GM12878 (cell line): ENCODE measurements around the gene CLCNKB. TPM values are rescaled to one million over a fixed set of nuclear protein-coding genes. Genes with fewer than 3 reads are reported as not detected.

Experiments
- ATAC-seq: fragments of 200-7000 bp; cut with Tn5 transposase; 3 replicates; pipeline ENCODE4 v1.9.1; 2020; ENCODE audit warnings: mild to moderate bottlenecking, moderate library complexity
- BruUV-seq: library from RNA; stranded (reverse); fragments of 400-500 nt; replicated peaks from 2 replicates; lab custom pipeline; 2021; lab: Mats Ljungman, UMichigan
- CTCF ChIA-PET: fragments of 300-600 bp; sonication (Branson Sonifier 250); formaldehyde crosslinking; extraction: SDS; loops from one replicate; lab custom pipeline; 2021; ENCODE audit warnings: inconsistent platforms; lab: Yijun Ruan, JAX
- POLR2A ChIA-PET: fragments of 350-600 bp; formaldehyde crosslinking; extraction: SDS; loops from one replicate; lab custom pipeline; 2021; ENCODE audit warnings: inconsistent platforms; lab: Charles Lee
- RAD21 ChIA-PET: fragments of 300-600 bp; sonication (Branson Sonifier 250); formaldehyde crosslinking; loops from one replicate; lab custom pipeline; 2023; ENCODE audit warnings: antibody characterized with exemption; ENCODE audit not compliant: unreplicated experiment; lab: Charles Lee
- SMC1A ChIA-PET: fragments of 300-600 bp; sonication (Branson Sonifier 250); formaldehyde crosslinking; loops from one replicate; lab custom pipeline; 2023; ENCODE audit not compliant: unreplicated experiment, uncharacterized antibody; lab: Charles Lee
- DNase-seq: peaks from one replicate; pipeline ENCODE4 v3.0.0-alpha.2; 2011; ENCODE audit warnings: low read depth, low spot score
- FAIRE-seq: peaks from 3 replicates; lab custom pipeline; 2011; peaks lifted over from hg19 to GRCh38; lab: Jason Lieb, UNC
- H2AFZ ChIP-seq: 2 replicates; pipeline ENCODE4 v1.6.0; 2011; ENCODE audit warnings: low read depth, low read length, control low read depth; ENCODE audit not compliant: control insufficient read depth
- H3K27ac ChIP-seq: 2 replicates; pipeline ENCODE4 v1.5.1; 2011; ENCODE audit warnings: control low read depth; ENCODE audit not compliant: control insufficient read depth, insufficient read depth
- H3K27me3 ChIP-seq, 2 experiments: replicated peaks in 1 of 2; 2 replicates each; pipeline versions ENCODE4 v1.6.0 to v1.6.1; 2011; ENCODE audit warnings: low read length in 1 of 2; ENCODE audit not compliant: control insufficient read depth in 2 of 2, insufficient read depth in 2 of 2
- H3K36me3 ChIP-seq, 2 experiments: 2 replicates each; pipeline ENCODE4 v1.5.1; 2011; ENCODE audit warnings: low read length in 1 of 2; ENCODE audit not compliant: control insufficient read depth in 2 of 2, insufficient read depth in 2 of 2
- H3K4me1 ChIP-seq: 2 replicates; pipeline ENCODE4 v1.6.1; 2011; ENCODE audit warnings: mild to moderate bottlenecking, low read length, moderate library complexity, mixed read lengths; ENCODE audit not compliant: control insufficient read depth, insufficient read depth
- H3K4me2 ChIP-seq: 2 replicates; pipeline ENCODE4 v1.6.0; 2011; ENCODE audit warnings: control low read depth; ENCODE audit not compliant: control insufficient read depth, insufficient read depth
- H3K4me3 ChIP-seq: fragments of 200-600 bp; sonication (generic); 2 replicates; pipeline ENCODE4 v1.5.1; 2016
- H3K79me2 ChIP-seq: 2 replicates; pipeline ENCODE4 v1.6.0; 2011; ENCODE audit warnings: low read length; ENCODE audit not compliant: control insufficient read depth, insufficient read depth
- H3K9ac ChIP-seq: 2 replicates; pipeline ENCODE4 v1.8.0; 2011; ENCODE audit warnings: low read length, control low read depth, mixed read lengths; ENCODE audit not compliant: control insufficient read depth, insufficient read depth
- H3K9me3 ChIP-seq: replicated peaks from 3 replicates; pipeline ENCODE4 v1.5.1; 2011; ENCODE audit warnings: mild to moderate bottlenecking, low read length; ENCODE audit not compliant: control insufficient read depth, insufficient read depth
- H4K20me1 ChIP-seq: 2 replicates; pipeline ENCODE4 v1.6.0; 2011; ENCODE audit not compliant: control insufficient read depth, insufficient read depth
- CEBPB ChIP-seq, 2 experiments: fragments of 150-350 bp in 1 of 2; IDR thresholded peaks; 2 replicates each; pipeline ENCODE4 v1.6.1; 2012 to 2014; ENCODE audit warnings: low read depth in 2 of 2, low read length in 2 of 2, borderline replicate concordance in 1 of 2, inconsistent platforms in 1 of 2
- E4F1 ChIP-seq: fragments of 450-650 bp; IDR thresholded peaks from 2 replicates; pipeline ENCODE4 v1.6.1; 2018; ENCODE audit warnings: borderline replicate concordance, mild to moderate bottlenecking; ENCODE audit not compliant: partially characterized antibody
- EP300 ChIP-seq, 2 experiments: fragments of 150-350 bp in 1 of 2; IDR thresholded peaks; 2 replicates each; pipeline ENCODE4 v1.6.1; 2011 to 2012; ENCODE audit warnings: low read depth in 2 of 2, low read length in 2 of 2, borderline replicate concordance in 1 of 2, improper control_type of control experiment in 1 of 2, inconsistent platforms in 1 of 2; ENCODE audit not compliant: control insufficient read depth in 1 of 2
- HCFC1 ChIP-seq: fragments of 150-350 bp; IDR thresholded peaks from 2 replicates; pipeline ENCODE4 v1.6.1; 2014; ENCODE audit warnings: low read length
- HDAC6 ChIP-seq: fragments of 200-600 bp; sonication (generic); IDR thresholded peaks from one replicate; pipeline ENCODE4 v1.8.0; 2017; ENCODE audit warnings: antibody characterized with exemption; ENCODE audit not compliant: unreplicated experiment
- MYC ChIP-seq: IDR thresholded peaks from 2 replicates; pipeline ENCODE4 v1.6.1; 2011; ENCODE audit warnings: mild to moderate bottlenecking, low read length, moderate library complexity, inconsistent platforms; ENCODE audit not compliant: insufficient read depth, insufficient replicate concordance, insufficient read length, severe bottlenecking
- PAX8 ChIP-seq: fragments of 450-650 bp; IDR thresholded peaks from 2 replicates; pipeline ENCODE4 v1.6.1; 2017; ENCODE audit warnings: mild to moderate bottlenecking, moderate library complexity
- PRDM15 ChIP-seq: fragments of 450-650 bp; formaldehyde crosslinking; IDR thresholded peaks from 2 replicates; pipeline ENCODE4 v1.4.0; 2020; ENCODE audit warnings: mild to moderate bottlenecking, moderate library complexity
- REST ChIP-seq: IDR thresholded peaks from 2 replicates; pipeline ENCODE4 v1.6.1; 2012; ENCODE audit warnings: mild to moderate bottlenecking, low read depth, low read length
- STAT3 ChIP-seq: IDR thresholded peaks from 2 replicates; pipeline ENCODE4 v1.6.1; 2011; ENCODE audit warnings: low read depth, low read length, improper control_type of control experiment
- ZNF384 ChIP-seq: IDR thresholded peaks from 2 replicates; pipeline ENCODE4 v1.6.1; 2012; ENCODE audit warnings: low read depth, mild to moderate bottlenecking, low read length, improper control_type of control experiment, borderline replicate concordance
- WGBS: methylation state at CpG from one replicate; pipeline ENCODE4 v1.1.6; 2016; ENCODE audit warnings: low lambda C conversion rate; ENCODE audit not compliant: insufficient replicate concordance, insufficient coverage; ENCODE audit errors: missing lambda C conversion rate; 5-methylcytosine and 5-hydroxymethylcytosine counted together
- in situ Hi-C: fragments of 300-500 bp; cut with MboI; formaldehyde crosslinking; loops from 9 replicates; pipeline ENCODE4 v1.14.3; 2018; ENCODE audit warnings: mixed read lengths
- intact Hi-C: fragments of 100-400 bp; cut with micrococcal nuclease; formaldehyde crosslinking; loops from one replicate; pipeline ENCODE4 v1.14.2; 2022; ENCODE audit not compliant: unreplicated experiment
- polyA plus RNA-seq, 11 experiments: library from polyadenylated mRNA; depleted of rRNA in 4 of 11; unstranded in 6 of 11; stranded (reverse) in 5 of 11; fragments of >200 nt; fragmentation: Nextera tagmentation in 4 of 11; fragmentation: Illumina TruSeq in 1 of 11; extraction: Ambion mirVana in 4 of 11; extraction: Trizol in 1 of 11; gene quantifications; 1 replicate in 1 of 11; 2 replicates in 10 of 11; pipeline versions ENCODE4 v1.2.1 to v1.2.3, GENCODE V29; 2011 to 2016; ENCODE audit warnings: inconsistent platforms in 2 of 11, missing spikeins in 2 of 11, low read depth in 1 of 11
- total RNA-seq, 4 experiments: library from RNA; depleted of rRNA in 3 of 4; stranded (reverse); fragments of >200 nt in 3 of 4; fragmentation: Illumina TruSeq in 1 of 4; extraction: Trizol in 1 of 4; gene quantifications; 2 replicates each; pipeline versions ENCODE4 v1.2.1 to v1.2.3, GENCODE V29; 2013 to 2021

The CLCNKB gene
- total and polyA plus RNA-seq, 10 of the 15 experiments (the other 5 are each of a cell fraction or from before 2014, with no cell fraction given), result 0.05 TPM; not detected in 9

GRCh38 chr1:16094453-16095158 is 51.0 kb downstream of the CLCNKB start:
- BruUV-seq, result no TSS peak
- intact Hi-C loops, result no loop called here
- H3K4me2 ChIP-seq, result no peak overlapping the region
- RAD21 ChIA-PET, result no interaction called here
- H2AFZ ChIP-seq, result no peak overlapping the region
- CTCF ChIA-PET, result no interaction called here
- no peaks in the 10 kb centered on the region for H3K9me3 ChIP-seq
- SMC1A ChIA-PET, result interaction anchor here (0.6 kb wide), 1 partner anchor 94 kb away, joined by 3 read pairs; no protein-coding TSS in a partner anchor
- H3K9ac ChIP-seq, result no peak overlapping the region
- no peaks in the 10 kb centered on the region for H3K79me2 ChIP-seq
- no peaks in the 10 kb centered on the region; a peak in 2 of 4 replicates for H3K27me3 ChIP-seq
- in situ Hi-C loops, result no loop called here
- no peak overlapping the region for H3K4me3 ChIP-seq
- ATAC-seq (no peak), DNase-seq (no peak), FAIRE-seq (no peak)
- no peaks in the 10 kb centered on the region for H4K20me1 ChIP-seq
- 49% methylated on average over 17 of the region's 21 CpGs for WGBS
- H3K4me1 ChIP-seq, result no peaks in the 10 kb centered on the region
- H3K36me3 ChIP-seq, result no peaks in the 10 kb centered on the region
- POLR2A ChIA-PET, result no interaction called here
- H3K27ac ChIP-seq, result no peak overlapping the region
- TF ChIP-seq ZNF384 (no peak), E4F1 (no peak), PRDM15 (CRISPR knock-in tag) (no peak), PAX8 (no peak), EP300 (IDR thresholded peaks at IDR 0.05; ENCODE audit: borderline replicate concordance in 1 of 2, control insufficient read depth in 1 of 2, low read depth in 2 of 2, low read length in 2 of 2) (no peak), REST (no peak), HCFC1 (no peak), CEBPB (IDR thresholded peaks at IDR 0.05; ENCODE audit: borderline replicate concordance in 1 of 2, low read depth in 2 of 2, low read length in 2 of 2) (no peak), HDAC6 (no peak), MYC (no peak), STAT3 (no peak)
